ENCODE results near the gene CCM2L. TPM values are rescaled to one million over a fixed set of nuclear protein-coding genes. Genes with fewer than 3 reads are reported as not detected.

CCM2L gene
- total RNA-seq, 8 experiments from 2014 or later = 0.15 to 1.4 (median 0.84) TPM; not detected in 2

DNA sequence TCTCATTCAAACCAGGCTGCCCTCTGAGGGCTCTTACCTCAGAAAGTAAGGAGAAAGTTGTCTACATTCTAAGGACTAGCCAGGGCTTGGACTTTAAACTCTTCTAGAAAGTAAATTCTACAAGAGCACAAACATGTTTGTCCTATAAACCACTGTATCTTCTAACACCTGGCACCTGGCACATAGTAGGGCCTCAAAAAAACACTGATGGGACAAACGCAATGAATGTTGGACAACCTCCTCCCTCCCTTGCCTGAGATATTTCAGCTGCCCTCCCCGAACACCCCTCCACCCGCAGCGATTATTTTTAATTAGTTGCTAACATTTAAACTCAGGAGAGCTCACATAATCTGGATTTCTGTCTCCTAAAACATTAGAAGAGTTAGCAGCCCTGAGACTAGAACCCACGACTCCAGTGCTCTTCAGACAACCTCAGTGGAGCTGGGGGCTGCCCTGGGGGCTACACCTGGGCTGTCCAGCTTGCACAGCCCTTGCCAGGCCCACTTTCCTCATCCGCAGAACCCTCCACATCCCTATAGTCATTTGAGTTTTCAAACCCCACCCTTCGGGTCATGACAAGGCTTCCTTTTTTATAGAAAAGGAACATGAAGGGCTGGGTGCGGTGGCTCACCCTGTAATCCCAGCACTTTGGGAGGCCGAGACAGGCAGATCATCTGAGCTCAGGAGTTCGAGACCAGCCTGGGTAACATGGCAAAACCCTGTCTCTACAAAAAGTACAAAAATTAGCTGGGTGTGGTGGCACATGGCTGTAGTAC, 46.7 kb downstream of the CCM2L start:
- WGBS, 10 experiments = 13 to 100% (median 71%) methylated on average over 1 to 6 of the region's 10 CpGs; no CpG with 5 or more reads in 2 of the 10 experiments
- no peak for ATAC-seq (replicated peaks in 6 of 8)
- Histone ChIP-seq H3K4me1 (replicated peaks in 1 of 2) (no peaks in the 10 kb centered on the region), H3K27ac (no peak overlapping the region), H3K4me3 (no peak overlapping the region)
- in situ Hi-C loops (cut with MboI; ENCODE audit: low pct_unique_long_range_greater_than_20kb in 2 of 9, low sequenced_read_pairs in 9 of 9, unreplicated experiment in 9 of 9) = loop anchor here in 1 of 9 experiments (25.0 kb wide), 1 partner anchor 95 kb away; the partner anchor contains the start of genes PDRG1 and XKR7

DNA sequence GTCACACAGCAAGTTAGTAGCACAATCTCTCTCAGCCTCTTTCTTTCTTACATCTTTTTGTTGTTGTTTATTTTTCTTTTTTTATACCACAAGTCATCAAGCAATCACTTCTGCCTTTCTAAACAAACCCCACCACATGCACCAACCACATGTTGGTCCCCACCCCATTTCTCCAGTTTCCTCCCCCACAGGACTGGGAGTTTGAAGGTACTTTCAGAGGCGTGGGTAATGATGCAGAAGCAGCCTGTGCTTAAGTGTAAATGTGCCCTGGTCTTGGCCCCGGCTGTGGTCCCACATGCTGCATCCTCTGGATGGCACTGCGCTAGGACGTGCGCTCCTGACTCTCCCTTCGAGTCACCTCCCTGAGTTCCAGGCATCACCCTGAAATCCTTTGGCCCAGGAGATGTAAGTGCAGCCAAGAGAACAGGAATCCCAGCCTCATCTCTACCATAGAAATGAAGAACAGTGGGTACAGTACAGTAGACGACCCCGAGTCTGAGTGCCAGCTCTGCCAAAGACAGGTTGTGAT, 47.5 kb downstream of the CCM2L start:
- no peak overlapping the region for H3K27ac ChIP-seq
- no peak overlapping the region for H3K4me3 ChIP-seq
- no peaks in the 10 kb centered on the region for H3K4me1 ChIP-seq (replicated peaks in 1 of 2)
- in situ Hi-C loops (cut with MboI; ENCODE audit: low pct_unique_long_range_greater_than_20kb in 2 of 9, low sequenced_read_pairs in 9 of 9, unreplicated experiment in 9 of 9) = loop anchor here in 1 of 9 experiments (25.0 kb wide), 1 partner anchor 95 kb away; the partner anchor contains the start of genes PDRG1 and XKR7
- no peak for ATAC-seq (replicated peaks in 6 of 8)
- 40 to 100% (median 81%) methylated on average over 1 to 7 of the region's 8 CpGs; no CpG with 5 or more reads in 6 of the 10 experiments for WGBS, 10 experiments

DNA sequence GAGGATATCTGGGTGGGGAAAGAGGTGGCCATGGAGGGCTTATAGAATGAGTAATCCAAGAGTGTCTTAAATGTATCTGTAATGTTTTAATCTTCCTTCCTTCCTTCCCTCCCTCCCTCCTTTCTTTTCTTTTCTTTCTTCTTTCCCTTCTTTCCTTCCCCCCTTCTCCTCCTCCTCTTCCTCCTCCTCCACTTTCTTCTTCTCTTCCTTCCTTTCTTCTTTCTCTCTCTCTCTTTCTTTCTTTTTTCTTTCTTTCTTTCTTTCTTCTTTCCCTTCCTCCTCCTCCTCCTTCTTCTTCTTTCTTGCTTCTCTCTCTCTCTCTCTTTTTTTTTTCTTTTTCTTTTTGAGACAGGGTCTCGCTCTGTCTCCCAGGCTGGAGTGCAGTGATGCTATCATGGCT, 49.0 kb downstream of the CCM2L start:
- Histone ChIP-seq H3K27ac (no peak overlapping the region), H3K4me3 (no peak overlapping the region), H3K4me1 (replicated peaks in 1 of 2) (no peaks in the 10 kb centered on the region)
- no peak for ATAC-seq (replicated peaks in 6 of 8)
- in situ Hi-C loops (cut with MboI; ENCODE audit: low pct_unique_long_range_greater_than_20kb in 2 of 9, low sequenced_read_pairs in 9 of 9, unreplicated experiment in 9 of 9) = loop anchor here in 1 of 9 experiments (25.0 kb wide), 1 partner anchor 97 kb away; the partner anchor contains the start of genes PDRG1 and XKR7
- 33 to 92% (median 83%) methylated on average over 1 of the region's 1 CpG; no CpG with 5 or more reads in 4 of the 10 experiments for WGBS, 10 experiments

DNA sequence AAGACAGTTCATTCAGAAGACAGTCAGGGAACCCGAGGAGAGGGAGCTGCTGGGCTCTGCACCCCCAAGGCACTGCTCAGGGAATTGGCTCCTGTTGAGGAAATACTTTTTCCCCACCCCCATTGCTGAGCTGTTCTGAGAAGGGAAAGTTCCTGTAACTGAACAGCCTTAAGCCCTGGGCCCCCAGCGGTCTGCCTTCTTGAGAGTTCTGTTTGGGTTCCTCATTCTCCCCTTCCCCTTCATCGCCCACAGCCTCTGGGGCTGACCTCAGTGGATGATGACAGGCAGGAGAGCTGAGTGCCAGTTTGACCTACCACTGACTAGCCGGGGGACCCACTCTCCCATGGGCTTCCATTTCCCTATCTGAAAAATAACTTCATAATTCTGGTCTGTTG, 52.5 kb downstream of the CCM2L start:
- 60 to 80% (median 78%) methylated on average over 1 to 2 of the region's 4 CpGs; no CpG with 5 or more reads in 7 of the 10 experiments for WGBS, 10 experiments
- no peak for ATAC-seq (replicated peaks in 6 of 8)
- in situ Hi-C loops (cut with MboI; ENCODE audit: low pct_unique_long_range_greater_than_20kb in 2 of 9, low sequenced_read_pairs in 9 of 9, unreplicated experiment in 9 of 9) = loop anchor here in 1 of 9 experiments (25.0 kb wide), 1 partner anchor 100 kb away; the partner anchor contains the start of genes PDRG1 and XKR7
- H3K4me3 ChIP-seq = no peak overlapping the region
- H3K27ac ChIP-seq = no peak overlapping the region
- no peaks in the 10 kb centered on the region for H3K4me1 ChIP-seq (replicated peaks in 1 of 2)

DNA sequence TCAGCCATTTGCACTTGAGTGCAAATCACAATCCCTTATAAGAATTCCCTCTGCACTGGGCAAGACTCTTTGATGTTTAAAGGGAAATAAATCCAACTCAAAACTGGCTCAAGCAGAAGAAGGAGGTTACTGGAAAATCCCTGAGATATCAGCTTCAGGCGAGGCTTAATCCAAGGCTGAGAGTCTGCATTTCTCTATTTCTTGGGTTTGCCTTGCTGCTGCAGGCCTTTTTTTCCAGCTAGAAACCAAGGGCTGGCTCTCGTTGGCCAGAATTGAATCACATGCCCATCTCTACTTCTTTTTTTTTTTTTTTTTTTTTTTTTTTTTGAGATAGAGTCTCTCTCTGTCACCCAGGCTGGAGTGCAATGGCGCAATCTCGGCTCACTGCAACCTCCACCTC, 53.5 kb downstream of the CCM2L start:
- WGBS, 10 experiments = 32 to 95% (median 63%) methylated on average over 1 to 3 of the region's 4 CpGs; no CpG with 5 or more reads in 1 of the 10 experiments
- Histone ChIP-seq H3K4me3 (no peak overlapping the region), H3K27ac (no peak overlapping the region), H3K4me1 (replicated peaks in 1 of 2) (no peaks in the 10 kb centered on the region)
- in situ Hi-C loops (cut with MboI; ENCODE audit: low pct_unique_long_range_greater_than_20kb in 2 of 9, low sequenced_read_pairs in 9 of 9, unreplicated experiment in 9 of 9) = loop anchor here in 1 of 9 experiments (25.0 kb wide), 1 partner anchor 101 kb away; the partner anchor contains the start of genes PDRG1 and XKR7
- no peak for ATAC-seq (replicated peaks in 6 of 8)

DNA sequence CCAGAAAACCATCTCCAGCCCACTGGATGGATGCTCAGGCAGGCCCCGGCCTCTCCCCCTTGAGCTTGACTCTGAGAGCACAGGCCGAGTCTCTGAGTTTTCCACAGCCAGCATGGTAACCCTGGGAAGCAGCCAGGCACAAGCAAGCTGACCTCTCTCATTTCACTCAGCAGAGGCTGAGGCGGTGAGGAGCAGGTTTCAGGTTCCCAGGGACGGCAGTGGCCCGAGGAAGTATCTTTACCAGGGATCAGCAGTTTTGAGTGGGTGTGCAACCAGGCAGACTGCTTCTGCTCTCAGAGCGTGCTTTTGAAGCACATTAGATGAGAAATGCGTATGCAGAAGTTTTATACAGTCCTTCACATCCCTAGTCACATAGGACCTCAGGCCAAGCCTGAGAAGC, 54.4 kb downstream of the CCM2L start:
- Histone ChIP-seq H3K4me1 (replicated peaks in 1 of 2) (no peaks in the 10 kb centered on the region), H3K4me3 (no peak overlapping the region), H3K27ac (no peak overlapping the region)
- ATAC-seq (replicated peaks in 6 of 8) = no peak
- 80 to 100% (median 83%) methylated on average over 1 to 4 of the region's 7 CpGs; no CpG with 5 or more reads in 3 of the 10 experiments for WGBS, 10 experiments
- in situ Hi-C loops (cut with MboI; ENCODE audit: low pct_unique_long_range_greater_than_20kb in 2 of 9, low sequenced_read_pairs in 9 of 9, unreplicated experiment in 9 of 9) = loop anchor here in 1 of 9 experiments (25.0 kb wide), 1 partner anchor 102 kb away; the partner anchor contains the start of genes PDRG1 and XKR7

DNA sequence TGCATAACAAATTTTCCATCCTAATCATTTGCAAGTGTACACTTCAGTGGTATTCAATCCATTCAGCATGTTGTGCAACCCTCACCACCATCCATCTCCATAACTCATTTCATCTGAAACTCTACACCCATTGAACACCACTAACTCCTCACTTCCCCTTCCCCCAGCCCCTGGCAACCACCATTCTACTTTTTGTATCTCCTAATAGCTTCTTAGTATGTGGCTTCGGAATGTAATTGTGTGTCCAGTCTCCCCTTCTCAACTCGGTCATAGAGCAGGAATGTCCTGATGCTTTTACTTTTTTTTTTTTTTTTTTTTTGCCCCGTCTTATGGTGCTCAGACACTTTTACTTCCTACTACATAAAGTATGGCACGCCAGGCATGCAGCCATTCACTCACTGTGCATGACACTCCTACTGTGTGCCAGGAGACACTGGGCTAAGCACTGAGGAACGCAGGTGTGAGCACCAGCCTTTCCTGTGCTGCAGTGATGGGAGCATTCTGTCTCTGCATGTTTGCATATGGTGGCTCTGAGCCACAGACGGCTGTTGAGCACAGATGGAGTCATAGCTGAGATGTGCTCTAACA, 57.1 kb downstream of the CCM2L start:
- no peaks in the 10 kb centered on the region for H3K4me1 ChIP-seq (replicated peaks in 1 of 2)
- H3K27ac ChIP-seq = no peak overlapping the region
- in situ Hi-C loops (cut with MboI; ENCODE audit: low pct_unique_long_range_greater_than_20kb in 2 of 9, low sequenced_read_pairs in 9 of 9, unreplicated experiment in 9 of 9) = loop anchor here in 1 of 9 experiments (25.0 kb wide), 1 partner anchor 105 kb away; the partner anchor contains the start of genes PDRG1 and XKR7
- peak in 6 of 8 experiments; percentile 79 to 91 (median 88) for ATAC-seq (replicated peaks in 6 of 8)
- 0 to 81% (median 54%) methylated on average over 1 to 5 of the region's 6 CpGs; no CpG with 5 or more reads in 1 of the 10 experiments for WGBS, 10 experiments
- H3K4me3 ChIP-seq = no peak overlapping the region

DNA sequence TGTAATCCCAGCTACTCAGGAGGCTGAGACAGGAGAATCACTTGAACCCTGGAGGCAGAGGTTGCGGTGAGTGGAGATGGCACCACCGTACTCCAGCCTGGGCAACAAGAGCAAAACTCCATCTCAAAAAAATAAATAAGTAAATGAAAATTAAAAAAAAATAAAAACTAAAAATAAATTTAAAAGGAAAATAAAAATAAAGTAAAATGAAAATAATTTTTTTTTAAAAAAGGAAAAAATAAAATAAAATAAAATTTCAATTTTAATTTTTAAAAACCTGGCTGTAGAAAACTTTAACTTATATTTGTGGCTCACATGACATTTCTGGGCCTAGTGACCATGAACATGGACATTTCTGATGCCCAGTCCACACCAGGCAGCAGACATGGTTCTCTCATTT, 57.9 kb downstream of the CCM2L start:
- no peak for ATAC-seq (replicated peaks in 6 of 8)
- H3K27ac ChIP-seq = no peak overlapping the region
- WGBS, 10 experiments = 78 to 100% (median 97%) methylated on average over 2 of the region's 2 CpGs; no CpG with 5 or more reads in 3 of the 10 experiments
- no peak overlapping the region for H3K4me3 ChIP-seq
- H3K4me1 ChIP-seq (replicated peaks in 1 of 2) = no peaks in the 10 kb centered on the region
- in situ Hi-C loops (cut with MboI; ENCODE audit: low pct_unique_long_range_greater_than_20kb in 2 of 9, low sequenced_read_pairs in 9 of 9, unreplicated experiment in 9 of 9) = loop anchor here in 1 of 9 experiments (25.0 kb wide), 1 partner anchor 106 kb away; the partner anchor contains the start of genes PDRG1 and XKR7

DNA sequence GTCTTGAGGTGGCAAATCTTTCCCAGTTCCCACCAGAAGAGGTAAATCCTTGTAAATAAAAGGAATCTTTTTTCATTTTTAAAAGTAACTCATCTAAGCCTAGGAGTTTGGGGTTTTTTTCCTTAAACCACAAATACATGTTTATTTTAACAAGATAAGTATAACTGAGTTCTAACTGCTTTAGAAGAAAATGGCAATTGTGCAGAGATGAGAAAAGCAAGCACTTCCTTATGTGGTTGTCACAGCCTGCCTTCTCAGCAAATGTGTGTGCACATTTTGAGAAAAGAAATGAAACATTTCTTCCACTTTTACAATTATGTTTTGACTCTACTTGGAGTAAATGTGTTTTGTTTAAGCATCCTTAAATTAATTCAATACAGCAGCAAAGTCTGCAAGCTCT, 59.5 kb downstream of the CCM2L start:
- no peak for ATAC-seq (replicated peaks in 6 of 8)
- H3K4me1 ChIP-seq (replicated peaks in 1 of 2) = no peaks in the 10 kb centered on the region
- no peak overlapping the region for H3K4me3 ChIP-seq
- H3K27ac ChIP-seq = no peak overlapping the region
- in situ Hi-C loops (cut with MboI; ENCODE audit: low pct_unique_long_range_greater_than_20kb in 2 of 9, low sequenced_read_pairs in 9 of 9, unreplicated experiment in 9 of 9) = loop anchor here in 1 of 9 experiments (25.0 kb wide), 1 partner anchor 107 kb away; the partner anchor contains the start of genes PDRG1 and XKR7

DNA sequence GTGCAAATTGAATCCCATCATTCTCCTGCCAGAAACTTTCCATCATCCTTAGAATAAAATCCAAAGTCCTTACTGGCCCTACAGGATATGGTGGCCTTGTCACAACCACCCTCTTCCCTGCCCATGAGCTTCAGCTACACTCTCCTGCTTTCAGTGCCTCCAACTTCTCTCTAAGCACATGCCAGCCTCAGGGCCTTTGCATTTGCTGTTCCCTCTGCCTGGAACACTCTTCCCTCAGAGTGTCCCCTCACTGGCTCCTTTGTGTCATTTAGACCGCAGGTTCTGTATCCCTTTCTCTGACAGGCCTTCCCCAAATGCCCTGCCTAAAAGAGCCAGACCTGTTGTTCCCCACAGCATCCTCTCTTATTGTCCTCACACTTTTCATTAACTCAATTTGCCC, 60.0 kb downstream of the CCM2L start:
- no peak for ATAC-seq (replicated peaks in 6 of 8)
- in situ Hi-C loops (cut with MboI; ENCODE audit: low pct_unique_long_range_greater_than_20kb in 2 of 9, low sequenced_read_pairs in 9 of 9, unreplicated experiment in 9 of 9) = loop anchor here in 1 of 9 experiments (25.0 kb wide), 1 partner anchor 108 kb away; the partner anchor contains the start of genes PDRG1 and XKR7

DNA sequence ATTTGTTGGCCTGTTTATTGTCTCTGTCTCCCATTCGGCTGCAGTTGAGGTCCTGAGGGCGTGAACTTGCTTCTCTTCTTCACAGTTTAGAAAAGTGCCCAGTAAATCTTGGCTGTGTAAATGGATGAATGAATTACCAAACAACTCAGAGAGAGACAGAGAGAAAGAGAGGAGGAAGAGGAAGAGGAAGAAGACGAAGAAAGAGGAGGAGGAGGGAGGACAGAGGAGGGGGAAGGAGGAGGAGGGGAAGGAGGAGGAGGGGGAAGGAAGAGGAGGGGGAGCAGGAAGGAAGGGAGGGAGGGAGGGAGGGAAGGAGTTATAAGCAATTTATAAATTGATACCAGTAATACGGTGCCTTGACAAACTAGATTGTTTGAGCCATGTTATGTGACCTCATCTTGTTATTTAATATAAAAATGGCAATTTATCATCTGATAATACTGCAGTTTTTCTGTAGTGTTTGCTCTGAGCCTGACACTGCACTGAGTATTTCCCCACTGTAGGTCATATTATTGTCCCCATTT, 60.5 kb downstream of the CCM2L start:
- no peak for ATAC-seq (replicated peaks in 6 of 8)
- Histone ChIP-seq H3K4me1 (replicated peaks in 1 of 2) (no peaks in the 10 kb centered on the region), H3K4me3 (no peak overlapping the region), H3K27ac (no peak overlapping the region)
- 17 to 80% (median 54%) methylated on average over 1 to 2 of the region's 4 CpGs; no CpG with 5 or more reads in 2 of the 10 experiments for WGBS, 10 experiments
- in situ Hi-C loops (cut with MboI; ENCODE audit: low pct_unique_long_range_greater_than_20kb in 2 of 9, low sequenced_read_pairs in 9 of 9, unreplicated experiment in 9 of 9) = loop anchor here in 1 of 9 experiments (25.0 kb wide), 1 partner anchor 108 kb away; the partner anchor contains the start of genes PDRG1 and XKR7

More for the DNA sequence above, 60.0 kb downstream of the CCM2L start:
- WGBS, 10 experiments = 38 to 100% (median 88%) methylated on average over 1 of the region's 1 CpG; no CpG with 5 or more reads in 3 of the 10 experiments
- Histone ChIP-seq H3K4me3 (no peak overlapping the region), H3K27ac (no peak overlapping the region), H3K4me1 (replicated peaks in 1 of 2) (no peaks in the 10 kb centered on the region)

DNA sequence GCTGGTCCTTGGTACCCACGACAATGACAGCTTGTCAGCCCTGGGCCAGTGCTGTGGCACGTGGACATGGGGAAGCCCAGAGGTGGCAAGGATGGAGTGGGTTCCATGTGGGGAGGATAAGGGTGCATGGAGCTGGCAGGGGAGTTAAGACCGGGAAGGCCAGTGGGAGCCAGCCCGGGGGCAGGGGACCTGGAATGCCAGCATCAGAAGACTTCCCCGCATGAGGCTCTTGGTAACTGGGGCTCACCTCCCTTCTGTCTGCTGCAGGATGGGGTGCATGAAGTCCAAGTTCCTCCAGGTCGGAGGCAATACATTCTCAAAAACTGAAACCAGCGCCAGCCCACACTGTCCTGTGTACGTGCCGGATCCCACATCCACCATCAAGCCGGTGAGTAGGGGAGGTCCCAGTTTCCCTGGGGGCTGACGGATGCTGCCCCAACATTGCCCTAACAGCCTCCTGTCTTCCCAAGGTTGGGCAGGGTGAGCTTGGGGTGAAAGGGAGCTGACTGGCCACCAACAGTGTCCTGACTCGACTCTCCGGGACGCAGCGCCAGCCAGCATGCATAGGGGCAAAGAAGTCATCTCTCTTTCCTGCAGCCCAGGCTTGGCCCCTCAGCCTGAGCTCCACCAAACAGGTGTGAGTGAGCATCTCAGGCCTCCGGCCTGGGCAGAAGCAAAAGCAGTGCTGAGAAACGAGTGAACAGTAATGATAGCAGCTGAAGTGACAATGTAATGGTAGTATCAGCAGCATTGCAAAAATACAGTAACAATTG, 61.3 kb downstream of the CCM2L start:
- 40 to 100% (median 80%) methylated on average over 1 to 8 of the region's 17 CpGs; no CpG with 5 or more reads in 1 of the 10 experiments for WGBS, 10 experiments
- in situ Hi-C loops (cut with MboI; ENCODE audit: low pct_unique_long_range_greater_than_20kb in 2 of 9, low sequenced_read_pairs in 9 of 9, unreplicated experiment in 9 of 9) = loop anchor here in 1 of 9 experiments (25.0 kb wide), 1 partner anchor 109 kb away; the partner anchor contains the start of genes PDRG1 and XKR7
- Histone ChIP-seq H3K4me3 (no peak overlapping the region), H3K4me1 (replicated peaks in 1 of 2) (no peaks in the 10 kb centered on the region), H3K27ac (no peak overlapping the region)
- no peak for ATAC-seq (replicated peaks in 6 of 8)

Data from motor neuron (in vitro differentiated cells).